GM12875 (cell line): Measurements from ENCODE around the gene CC2D1A.
"Not testable (repeated sequence)": the region's sequence is repeated elsewhere in the genome, so short reads cannot be mapped to it uniquely, and the experiment has no call there.

Experiments used
- H3K4me3 ChIP-seq: one replicate; pipeline ENCODE4 v1.5.1; 2011; ENCODE audit warnings: low read depth, low read length, control low read depth
- CTCF ChIP-seq: IDR thresholded peaks from 2 replicates; pipeline ENCODE4 v1.5.1; 2011; ENCODE audit warnings: low read depth, mild to moderate bottlenecking, control low read depth, inconsistent platforms, low read length, moderate library complexity, borderline replicate concordance; ENCODE audit not compliant: insufficient read depth

CC2D1A gene

GRCh38 chr19:13963603-13964105 is 57.7 kb downstream of the CC2D1A start:
- no peak for TF ChIP-seq CTCF

GRCh38 chr19:13964776-13965175 is 58.8 kb downstream of the CC2D1A start:
- TF ChIP-seq CTCF: no peak
- H3K4me3 ChIP-seq: no peak overlapping the region

More at GRCh38 chr19:13963603-13964105, 57.7 kb downstream of the CC2D1A start:
- no peak overlapping the region for H3K4me3 ChIP-seq

- H3K4me3 ChIP-seq: no peak overlapping the region
- TF ChIP-seq CTCF: no peak
Measured at GRCh38 chr19:13965377-13965896, 59.4 kb downstream of the CC2D1A start.

GRCh38 chr19:13965926-13966683 is 60.1 kb downstream of the CC2D1A start:
- TF ChIP-seq CTCF: no peak
- H3K4me3 ChIP-seq: no peak overlapping the region

GRCh38 chr19:13966684-13967128 is 60.7 kb downstream of the CC2D1A start:
- TF ChIP-seq CTCF: no peak
- no peak overlapping the region for H3K4me3 ChIP-seq

- not testable (repeated sequence) for H3K4me3 ChIP-seq
Measured at GRCh38 chr19:13967206-13967605, 61.2 kb downstream of the CC2D1A start.

- TF ChIP-seq CTCF: no peak
- H3K4me3 ChIP-seq: no peak overlapping the region
Measured at GRCh38 chr19:13968383-13968935, 62.5 kb downstream of the CC2D1A start.
